ENCODE data around the gene HLA-DOA. TPM values are rescaled to one million over a fixed set of nuclear protein-coding genes. Genes with fewer than 3 reads are reported as not detected.

The HLA-DOA gene
- total RNA-seq, 1 donor from 2014 or later: 1.8 TPM

- DNase-seq (no peak), ATAC-seq (peak; percentile 5)
- intact Hi-C loops (cut with micrococcal nuclease): loop anchor here (5.0 kb wide), 2 partner anchors 51 to 96 kb away; no protein-coding TSS in a partner anchor
These were observed 26.5 kb downstream of the HLA-DOA start for GRCh38 chr6:32982702-32983492.

DNA sequence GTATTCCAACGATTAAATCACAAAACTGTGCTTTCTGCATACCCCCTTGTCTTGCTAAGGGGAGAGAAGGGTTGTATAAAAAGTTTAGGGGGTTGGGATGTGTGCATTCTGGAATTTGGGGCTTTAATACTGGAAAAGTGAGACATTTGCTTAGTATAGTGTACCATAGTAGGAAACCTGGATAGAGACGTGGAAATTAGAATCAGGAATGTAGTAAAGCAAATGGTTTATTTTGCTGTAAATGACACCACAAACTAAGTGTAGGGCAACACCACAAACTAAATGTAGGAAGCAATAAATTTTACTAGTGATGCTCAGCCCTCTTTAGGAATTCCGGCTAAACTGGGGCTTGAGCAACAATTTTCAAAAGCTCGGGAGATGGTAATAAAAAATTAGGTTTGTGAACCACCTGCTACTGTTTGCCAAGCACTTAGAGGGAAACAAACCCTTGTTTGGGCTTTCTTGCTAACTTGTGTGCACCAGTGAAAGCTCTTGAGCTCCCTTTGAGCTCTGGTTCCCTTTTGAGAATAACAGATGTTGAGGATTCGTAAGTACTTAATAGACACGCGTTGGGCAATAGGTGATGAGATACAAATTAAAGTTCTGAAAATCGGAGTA is 27.2 kb downstream of the HLA-DOA start:
- no peak for ATAC-seq

GRCh38 chr6:32980488-32981038 is 28.8 kb downstream of the HLA-DOA start:
- DNase-seq: no peak
- ATAC-seq: no peak
- intact Hi-C loops (cut with micrococcal nuclease): loop anchor here (5.0 kb wide), 2 partner anchors 48 to 93 kb away; no protein-coding TSS in a partner anchor

More for the DNA sequence above, 27.2 kb downstream of the HLA-DOA start:
- intact Hi-C loops (cut with micrococcal nuclease): loop anchor here (5.0 kb wide), 2 partner anchors 50 to 95 kb away; no protein-coding TSS in a partner anchor
- no peak for DNase-seq

DNA sequence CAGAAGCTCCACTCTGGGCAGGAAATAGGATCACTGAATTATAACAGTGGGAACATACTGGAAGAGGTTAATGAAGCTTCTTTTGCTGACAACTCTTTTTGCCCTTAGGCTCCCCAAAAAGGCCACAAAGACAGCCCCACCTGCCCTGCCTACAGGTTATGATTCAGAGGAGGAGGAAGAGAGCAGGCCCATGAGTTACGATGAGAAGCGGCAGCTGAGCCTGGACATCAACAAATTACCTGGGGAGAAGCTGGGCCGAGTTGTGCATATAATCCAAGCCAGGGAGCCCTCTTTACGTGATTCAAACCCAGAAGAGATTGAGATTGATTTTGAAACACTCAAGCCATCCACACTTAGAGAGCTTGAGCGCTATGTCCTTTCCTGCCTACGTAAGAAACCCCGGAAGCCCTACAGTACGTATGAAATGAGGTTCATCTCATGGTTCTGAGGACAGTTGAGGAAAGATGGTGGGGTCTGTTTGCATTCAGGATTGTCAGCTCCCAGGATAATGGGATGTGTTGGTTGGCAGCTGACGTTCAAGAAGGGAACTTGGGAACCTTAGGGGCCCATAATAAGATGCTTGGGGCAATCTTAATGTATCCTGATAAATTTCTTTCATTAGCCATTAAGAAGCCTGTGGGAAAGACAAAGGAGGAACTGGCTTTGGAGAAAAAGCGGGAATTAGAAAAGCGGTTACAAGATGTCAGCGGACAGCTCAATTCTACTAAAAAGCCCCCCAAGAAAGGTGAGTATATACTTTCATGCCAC is 29.5 kb downstream of the HLA-DOA start:
- intact Hi-C loops (cut with micrococcal nuclease): loop anchor here (5.0 kb wide), 2 partner anchors 48 to 93 kb away; no protein-coding TSS in a partner anchor
- ATAC-seq: no peak
- DNase-seq: no peak

- intact Hi-C loops (cut with micrococcal nuclease): no loop called here
- DNase-seq (no peak), ATAC-seq (no peak)
These were observed 31.5 kb downstream of the HLA-DOA start for GRCh38 chr6:32977953-32978324.

- intact Hi-C loops (cut with micrococcal nuclease): no loop called here
- DNase-seq: no peak
- ATAC-seq: no peak
These were observed 32.0 kb downstream of the HLA-DOA start for GRCh38 chr6:32977272-32977952.

DNA sequence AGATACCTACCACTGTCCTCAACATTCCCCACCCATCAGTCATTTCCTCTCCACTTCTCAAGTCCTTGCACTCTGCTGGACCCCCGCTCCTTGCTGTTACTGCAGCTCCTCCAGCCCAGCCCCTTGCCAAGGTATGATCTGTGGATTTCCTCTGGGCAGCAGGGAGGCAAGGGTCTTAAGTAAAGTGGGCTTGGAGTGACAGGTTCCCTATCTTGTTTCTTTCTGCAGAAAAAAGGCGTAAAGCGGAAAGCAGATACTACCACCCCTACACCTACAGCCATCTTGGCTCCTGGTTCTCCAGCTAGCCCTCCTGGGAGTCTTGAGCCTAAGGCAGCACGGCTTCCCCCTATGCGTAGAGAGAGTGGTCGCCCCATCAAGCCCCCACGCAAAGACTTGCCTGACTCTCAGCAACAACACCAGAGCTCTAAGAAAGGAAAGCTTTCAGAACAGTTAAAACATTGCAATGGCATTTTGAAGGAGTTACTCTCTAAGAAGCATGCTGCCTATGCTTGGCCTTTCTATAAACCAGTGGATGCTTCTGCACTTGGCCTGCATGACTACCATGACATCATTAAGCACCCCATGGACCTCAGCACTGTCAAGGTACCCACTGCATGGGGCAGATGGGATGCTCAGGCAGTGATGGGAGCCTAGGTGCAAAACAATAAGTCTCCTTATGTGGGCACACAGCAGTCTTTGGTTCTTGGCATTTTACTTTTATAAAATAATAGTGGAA is 32.9 kb downstream of the HLA-DOA start:
- ATAC-seq (no peak), DNase-seq (no peak)
- intact Hi-C loops (cut with micrococcal nuclease): no loop called here

DNA sequence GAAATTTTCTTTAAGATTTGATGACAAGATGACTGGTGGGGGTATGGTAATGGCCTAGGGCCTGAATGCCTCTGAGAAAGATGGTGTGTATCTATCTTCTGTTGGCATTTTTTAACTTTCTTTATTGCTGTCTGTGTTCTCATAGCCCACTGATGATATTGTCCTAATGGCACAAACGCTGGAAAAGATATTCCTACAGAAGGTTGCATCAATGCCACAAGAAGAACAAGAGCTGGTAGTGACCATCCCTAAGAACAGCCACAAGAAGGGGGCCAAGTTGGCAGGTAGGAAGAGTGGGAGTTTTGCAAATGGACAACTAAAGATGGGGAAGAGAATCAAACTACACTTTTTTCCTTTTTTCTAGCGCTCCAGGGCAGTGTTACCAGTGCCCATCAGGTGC is 33.5 kb downstream of the HLA-DOA start:
- ATAC-seq (no peak), DNase-seq (no peak)
- intact Hi-C loops (cut with micrococcal nuclease): no loop called here

DNA sequence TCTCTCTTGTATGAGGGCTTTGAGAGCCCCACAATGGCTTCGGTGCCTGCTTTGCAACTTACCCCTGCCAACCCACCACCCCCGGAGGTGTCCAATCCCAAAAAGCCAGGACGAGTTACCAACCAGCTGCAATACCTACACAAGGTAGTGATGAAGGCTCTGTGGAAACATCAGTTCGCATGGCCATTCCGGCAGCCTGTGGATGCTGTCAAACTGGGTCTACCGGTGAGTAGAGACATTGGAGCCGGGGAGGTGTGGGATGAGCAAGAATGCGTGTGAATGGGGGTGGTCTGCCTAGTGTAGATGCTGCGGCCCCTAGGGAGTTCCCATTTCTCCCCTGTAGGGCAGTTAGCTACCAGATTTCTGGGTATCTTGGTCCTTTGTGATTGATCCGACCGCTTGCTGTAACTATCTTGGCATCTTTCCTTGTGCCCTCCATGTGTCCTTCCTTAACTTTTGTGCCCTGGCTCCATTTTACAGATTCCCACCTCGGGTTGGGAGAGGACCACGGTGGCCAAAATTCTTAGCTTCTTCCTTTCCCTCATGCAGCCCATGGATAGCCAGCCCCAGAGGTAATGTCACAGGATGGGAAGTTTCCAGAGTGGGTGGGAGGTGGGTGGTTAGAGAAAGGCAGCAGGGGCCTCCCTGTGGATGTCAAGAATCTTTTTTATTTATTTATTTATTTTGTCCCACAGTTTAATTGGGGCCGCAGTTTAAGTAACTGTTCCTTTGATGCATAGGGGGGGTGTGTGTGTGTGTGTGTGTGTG is 34.7 kb downstream of the HLA-DOA start:
- no peak for DNase-seq
- ATAC-seq: no peak
- intact Hi-C loops (cut with micrococcal nuclease): no loop called here

DNA sequence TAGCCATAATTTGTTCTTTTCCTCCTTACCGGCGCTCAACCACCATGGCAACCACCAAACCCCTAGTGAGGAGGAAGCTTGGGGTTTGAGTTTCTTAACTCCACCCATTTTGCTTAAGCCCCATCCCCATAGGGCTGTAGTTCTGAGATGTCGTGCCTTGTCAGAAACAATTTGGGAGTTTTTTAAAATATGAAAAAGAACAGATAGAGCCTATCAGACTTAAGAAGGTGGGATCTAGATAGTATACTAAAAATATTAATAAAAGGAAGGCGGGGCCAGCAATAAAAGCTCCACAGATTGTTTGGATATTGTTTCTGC is 35.4 kb downstream of the HLA-DOA start:
- intact Hi-C loops (cut with micrococcal nuclease): no loop called here
- ATAC-seq (no peak), DNase-seq (no peak)

DNA sequence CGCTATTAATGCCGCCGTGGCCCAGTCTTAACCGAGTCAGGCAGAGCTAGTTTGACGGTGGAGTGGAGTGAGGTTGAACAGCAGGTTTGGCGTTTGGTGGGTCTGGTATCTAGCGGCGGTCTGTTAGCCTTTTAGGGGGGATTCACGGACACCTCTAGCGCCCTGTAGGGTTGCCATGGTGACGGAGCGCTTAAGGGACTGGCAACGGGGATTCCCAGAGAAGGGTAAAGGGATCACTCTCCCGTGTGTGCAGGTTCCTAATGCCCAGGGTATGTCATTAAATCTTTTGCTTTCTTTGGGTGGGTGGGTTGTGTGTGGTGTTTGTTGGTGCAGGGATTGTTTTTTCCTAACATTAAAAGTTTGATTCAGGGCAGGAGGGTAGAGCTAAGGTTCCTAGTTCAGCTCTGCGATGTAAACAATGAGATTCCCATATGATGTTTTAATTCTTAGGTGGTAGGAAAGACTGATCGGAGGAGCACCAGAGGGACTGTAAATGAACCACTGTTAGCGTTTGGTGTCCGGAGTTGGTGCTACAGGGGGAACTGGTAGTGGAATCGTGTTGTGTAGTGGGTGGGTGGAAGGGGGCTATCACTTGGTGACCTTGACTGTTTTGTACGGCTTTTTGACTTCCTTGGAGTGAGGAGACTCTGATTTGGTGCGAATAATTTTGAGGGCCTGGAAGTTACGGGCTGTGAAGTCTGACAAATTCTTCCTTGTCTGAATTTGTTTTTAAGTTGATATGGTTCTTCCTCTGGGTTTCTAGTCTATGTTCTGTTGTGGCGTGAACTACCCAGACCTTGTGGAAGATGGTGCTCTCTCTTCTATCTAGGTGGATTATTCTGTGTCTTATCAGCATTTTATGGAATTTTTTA is 36.0 kb downstream of the HLA-DOA start:
- ATAC-seq (no peak), DNase-seq (no peak)
- intact Hi-C loops (cut with micrococcal nuclease): no loop called here

GRCh38 chr6:32972353-32973143 is 36.8 kb downstream of the HLA-DOA start:
- peak; percentile 57 for DNase-seq
- no peak for ATAC-seq
- intact Hi-C loops (cut with micrococcal nuclease): no loop called here

DNA sequence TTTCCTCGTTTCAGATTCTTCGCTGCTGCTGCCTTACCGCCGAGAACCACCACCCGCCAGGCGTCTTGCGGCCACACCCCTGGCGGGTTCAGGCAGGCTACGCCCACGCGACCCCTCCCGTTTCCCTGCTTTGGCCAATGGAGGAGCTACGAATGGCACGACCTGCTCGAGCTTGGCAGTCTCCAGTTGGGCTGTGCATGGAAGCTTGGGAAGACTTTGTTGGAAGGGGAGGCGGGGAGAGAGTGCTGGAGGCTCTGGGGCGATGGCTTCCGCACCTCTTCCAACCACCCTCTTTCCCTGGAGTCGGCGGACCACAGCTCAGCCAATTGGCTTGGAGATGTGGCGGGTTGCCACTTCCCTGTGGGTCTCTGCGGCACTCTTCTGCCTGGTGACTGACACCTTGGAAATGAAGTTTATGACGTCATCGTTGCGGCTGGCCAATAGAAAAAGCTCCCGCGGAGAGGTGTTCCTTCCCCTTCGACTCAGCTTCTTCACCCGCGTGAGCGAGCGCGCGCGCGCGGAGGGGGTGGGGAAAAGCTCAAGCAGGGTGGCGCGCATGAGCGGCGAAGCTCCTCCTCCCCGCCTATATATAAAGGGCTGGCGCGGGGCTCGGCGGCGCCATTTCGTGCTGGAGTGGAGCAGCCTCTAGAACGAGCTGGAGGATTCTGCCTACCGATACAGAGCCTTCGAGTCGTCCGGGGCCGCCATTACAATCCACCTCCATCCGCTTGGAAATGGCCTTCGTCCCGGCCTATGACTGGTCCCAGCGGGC is 37.6 kb downstream of the HLA-DOA start:
- DNase-seq (peak; percentile 99), ATAC-seq (peak; percentile 52)
- intact Hi-C loops (cut with micrococcal nuclease): no loop called here

GRCh38 chr6:32971242-32971580 is 38.2 kb downstream of the HLA-DOA start:
- ATAC-seq: no peak
- intact Hi-C loops (cut with micrococcal nuclease): no loop called here
- DNase-seq: no peak

GRCh38 chr6:32970413-32971241 is 38.8 kb downstream of the HLA-DOA start:
- DNase-seq (peak; percentile 94), ATAC-seq (peak; percentile 60)
- intact Hi-C loops (cut with micrococcal nuclease): no loop called here
